Motor neuron (in vitro differentiated cells): ENCODE data around the gene SERTAD3. TPM values are rescaled to one million over a fixed set of nuclear protein-coding genes. Genes with fewer than 3 reads are reported as not detected.

Experiments used
- ATAC-seq, 8 experiments: fragments of 200-7000 bp; cut with Tn5 transposase; replicated peaks in 6 of 8; 2 replicates each; pipeline ENCODE4 v1.8.0; 2021; ENCODE audit warnings: mild to moderate bottlenecking in 8 of 8, moderate library complexity in 8 of 8
- H3K27ac ChIP-seq, 2 donors: fragments of 250-450 bp; sonication (Bioruptor Pico); 2 replicates each; pipeline ENCODE4 v1.9.0; 2021; ENCODE audit warnings: antibody characterized with exemption in 2 of 2, mild to moderate bottlenecking in 2 of 2, moderate library complexity in 1 of 2
- H3K4me1 ChIP-seq, 2 donors: fragments of 250-450 bp; sonication (Bioruptor Pico); replicated peaks in 1 of 2; 2 replicates each; pipeline ENCODE4 v1.6.1; 2021; ENCODE audit warnings: antibody characterized with exemption in 2 of 2, mild to moderate bottlenecking in 2 of 2, moderate library complexity in 1 of 2
- H3K4me3 ChIP-seq, 5 donors: fragments of 250-450 bp; sonication (Bioruptor Pico); 2 replicates each; pipeline ENCODE4 v1.9.0; 2021; ENCODE audit warnings: antibody characterized with exemption in 5 of 5, mild to moderate bottlenecking in 5 of 5, moderate library complexity in 4 of 5
- WGBS, 10 experiments: fragments of 450-650 bp; shearing (Covaris generic); methylation state at CpG; one replicate each; pipeline ENCODE4 v1.0.0; 2022; 5-methylcytosine and 5-hydroxymethylcytosine counted together
- in situ Hi-C, 9 experiments: fragments of 400-800 bp; cut with MboI; loops; one replicate each; pipeline ENCODE4 v1.15.0; 2021; ENCODE audit warnings: low sequenced_read_pairs in 9 of 9, low pct_unique_long_range_greater_than_20kb in 2 of 9; ENCODE audit not compliant: unreplicated experiment in 9 of 9
- total RNA-seq, 8 experiments: library from RNA; unstranded; fragments of 300-600 nt; gene quantifications; 2 replicates each; pipeline versions ENCODE4 v1.2.3 to v1.2.4, GENCODE V29; 2022

The SERTAD3 gene
- total RNA-seq, 8 experiments from 2014 or later, result 11.2 to 28.6 (median 18.2) TPM

GRCh38 chr19:40419066-40419612 lies 25.0 kb downstream of the SERTAD3 start:
- Histone ChIP-seq H3K4me1 (peaks cover 4 to 6% of the 10 kb centered on the region in 2 donors), H3K4me3 (no peak overlapping the region), H3K27ac (no peak overlapping the region)
- WGBS, 10 experiments, result 42 to 83% (median 60%) methylated on average over 1 to 5 of the region's 5 CpGs; no CpG with 5 or more reads in 5 of the 10 experiments
- in situ Hi-C loops, result no loop called here
- peak in 1 of 8 experiments; percentile 1 for ATAC-seq

- WGBS, 10 experiments, result 60 to 98% (median 90%) methylated on average over 1 to 3 of the region's 3 CpGs; no CpG with 5 or more reads in 1 of the 10 experiments
- Histone ChIP-seq H3K27ac (no peak overlapping the region), H3K4me1 (peaks cover 4 to 12% of the 10 kb centered on the region in 2 donors), H3K4me3 (no peak overlapping the region)
- no peak for ATAC-seq
- in situ Hi-C loops, result no loop called here
Measured at GRCh38 chr19:40418040-40418439, 26.1 kb downstream of the SERTAD3 start.

- no peak for ATAC-seq
- in situ Hi-C loops, result no loop called here
- WGBS, 10 experiments, result 44 to 100% (median 74%) methylated on average over 1 to 3 of the region's 4 CpGs; no CpG with 5 or more reads in 4 of the 10 experiments
- Histone ChIP-seq H3K27ac (no peak overlapping the region), H3K4me3 (no peak overlapping the region), H3K4me1 (peaks cover 4 to 12% of the 10 kb centered on the region in 2 donors)
Measured at GRCh38 chr19:40417643-40417981, 26.5 kb downstream of the SERTAD3 start.

GRCh38 chr19:40416918-40417642 lies 27.1 kb downstream of the SERTAD3 start:
- Histone ChIP-seq H3K4me1 (peaks cover 4 to 12% of the 10 kb centered on the region in 2 donors), H3K27ac (no peak overlapping the region), H3K4me3 (no peak overlapping the region)
- in situ Hi-C loops, result no loop called here
- 6 to 100% (median 58%) methylated on average over 1 to 9 of the region's 16 CpGs; no CpG with 5 or more reads in 3 of the 10 experiments for WGBS, 10 experiments
- ATAC-seq, result peak in 2 of 8 experiments; percentile 6 to 7

- 63 to 100% (median 96%) methylated on average over 1 to 2 of the region's 2 CpGs; no CpG with 5 or more reads in 4 of the 10 experiments for WGBS, 10 experiments
- Histone ChIP-seq H3K4me1 (peaks cover 0 to 6% of the 10 kb centered on the region in 2 donors), H3K4me3 (no peak overlapping the region), H3K27ac (no peak overlapping the region)
- in situ Hi-C loops, result no loop called here
- ATAC-seq, result no peak
Measured at GRCh38 chr19:40415768-40416167, 28.4 kb downstream of the SERTAD3 start.

GRCh38 chr19:40414542-40415535 lies 29.3 kb downstream of the SERTAD3 start:
- 60 to 100% (median 100%) methylated on average over 1 to 6 of the region's 21 CpGs; no CpG with 5 or more reads in 3 of the 10 experiments for WGBS, 10 experiments
- in situ Hi-C loops, result no loop called here
- ATAC-seq, result peak in 2 of 8 experiments; percentile 16 to 42
- H3K27ac ChIP-seq, result no peak overlapping the region
- peaks cover 0 to 10% of the 10 kb centered on the region in 2 donors for H3K4me1 ChIP-seq
- H3K4me3 ChIP-seq, result no peak overlapping the region

- H3K27ac ChIP-seq, result no peak within 1 kb of the TSS
Measured at GRCh38 chr19:40413291-40413845, 30.8 kb downstream of the SERTAD3 start, which contains the start of gene PRX. Gene PRX (minus strand): TSS chr19:40413378. CDS start chr19:40407932, 5,446 bp downstream.

GRCh38 chr19:40412866-40413265 lies 31.3 kb downstream of the SERTAD3 start:
- ATAC-seq, result no peak
- WGBS, 10 experiments, result 50 to 100% (median 71%) methylated on average over 1 to 3 of the region's 4 CpGs; no CpG with 5 or more reads in 3 of the 10 experiments
- Histone ChIP-seq H3K4me1 (peaks cover 0 to 14% of the 10 kb centered on the region in 2 donors), H3K4me3 (no peak overlapping the region), H3K27ac (no peak overlapping the region)
- in situ Hi-C loops, result no loop called here

More at GRCh38 chr19:40413291-40413845, 30.8 kb downstream of the SERTAD3 start, which contains the start of gene PRX:
- WGBS, 10 experiments, result 0 to 82% (median 58%) methylated on average over 1 to 7 of the region's 18 CpGs; no CpG with 5 or more reads in 3 of the 10 experiments
- peak in 5 of 8 experiments; percentile 13 to 50 (median 35) for ATAC-seq
- in situ Hi-C loops, result no loop called here
- Histone ChIP-seq H3K4me1 (peaks cover 0 to 14% of the 10 kb centered on the region in 2 donors), H3K4me3 (no peak within 1 kb of the TSS)

GRCh38 chr19:40411958-40412499 lies 32.1 kb downstream of the SERTAD3 start:
- in situ Hi-C loops, result no loop called here
- Histone ChIP-seq H3K4me1 (peaks cover 0 to 14% of the 10 kb centered on the region in 2 donors), H3K4me3 (no peak overlapping the region), H3K27ac (no peak overlapping the region)
- no peak for ATAC-seq
- 40 to 83% (median 75%) methylated on average over 1 to 7 of the region's 8 CpGs; no CpG with 5 or more reads in 3 of the 10 experiments for WGBS, 10 experiments

- peak in 4 of 8 experiments; percentile 8 to 46 (median 14) for ATAC-seq
- 20 to 87% (median 70%) methylated on average over 1 to 10 of the region's 16 CpGs; no CpG with 5 or more reads in 5 of the 10 experiments for WGBS, 10 experiments
- Histone ChIP-seq H3K4me3 (no peak overlapping the region), H3K4me1 (peaks cover 0 to 14% of the 10 kb centered on the region in 2 donors), H3K27ac (no peak overlapping the region)
- in situ Hi-C loops, result no loop called here
Measured at GRCh38 chr19:40411125-40411842, 32.9 kb downstream of the SERTAD3 start.

GRCh38 chr19:40410030-40410389 lies 34.1 kb downstream of the SERTAD3 start:
- H3K27ac ChIP-seq, result no peak overlapping the region
- WGBS, 10 experiments, result 47 to 50% methylated on average over 1 to 2 of the region's 9 CpGs; no CpG with 5 or more reads in 8 of the 10 experiments
- ATAC-seq, result peak in 3 of 8 experiments; percentile 22 to 33 (median 23)
- H3K4me3 ChIP-seq, result no peak overlapping the region
- peaks cover 0 to 14% of the 10 kb centered on the region in 2 donors for H3K4me1 ChIP-seq
- in situ Hi-C loops, result no loop called here
